ENCODE results near the gene MAG. TPM values are rescaled to one million over a fixed set of nuclear protein-coding genes. Genes with fewer than 3 reads are reported as not detected.

Gene MAG
- total RNA-seq, 1 experiment from 2014 or later = 0.17 TPM

GRCh38 chr19:35306473-35307246 is 14.7 kb downstream of the MAG start:
- no peaks in the 10 kb centered on the region for H3K9me3 ChIP-seq (ENCODE audit: control insufficient read depth in 1 of 2, insufficient read depth in 1 of 2, low read depth in 1 of 2, low read length in 2 of 2)
- no peak overlapping the region for H3K27ac ChIP-seq (ENCODE audit: low read depth, low read length)
- H3K36me3 ChIP-seq (ENCODE audit: control insufficient read depth in 1 of 2, insufficient read depth in 2 of 2, low read length in 2 of 2) = no peaks in the 10 kb centered on the region
- no TSS peak for BruUV-seq (replicated peaks)
- H3K4me2 ChIP-seq (ENCODE audit: low read length) = no peak overlapping the region
- no peak overlapping the region for H3K9ac ChIP-seq (ENCODE audit: low read length)
- ChIA-PET RAD21 (ENCODE audit: low non-redundant PET in 1 of 2, low total read pairs in 2 of 2, uncharacterized antibody in 2 of 2, unreplicated experiment in 2 of 2) (no interaction called here), POLR2A (interaction anchor here (0.8 kb wide), 1 partner anchor 12 kb away, joined by 3 read pairs; no protein-coding TSS in a partner anchor), CTCF (interaction anchor here (1.6 kb wide), 1 partner anchor 9 kb away, joined by 4 read pairs; no protein-coding TSS in a partner anchor)
- H2AFZ ChIP-seq (ENCODE audit: low read depth, low read length, poor library complexity, severe bottlenecking) = no peak overlapping the region
- H3K9me2 ChIP-seq (ENCODE audit: insufficient read depth) = no peaks in the 10 kb centered on the region
- H3K4me3 ChIP-seq (replicated peaks in 1 of 2; ENCODE audit: low read depth in 1 of 2, low read length in 2 of 2) = no peak overlapping the region
- no peaks in the 10 kb centered on the region for H4K20me1 ChIP-seq (ENCODE audit: insufficient read depth)
- no peak for DNase-seq (ENCODE audit: low read depth, low spot score)
- peaks cover 0 to 20% of the 10 kb centered on the region in 2 experiments; a peak in 1 of 4 replicates for H3K4me1 ChIP-seq (ENCODE audit: control insufficient read depth in 1 of 2, insufficient read depth in 2 of 2, low read length in 2 of 2)
- TF ChIP-seq FOSL1 (IDR thresholded peaks at IDR 0.05; ENCODE audit: low read depth) = no peak
- peak; percentile 21 to 71 (median 49); a peak in 4 of 6 replicates for TF ChIP-seq CTCF (IDR thresholded peaks at IDR 0.05 in 2 of 3, conservative IDR thresholded peaks at IDR 0.05 in 1 of 3; ENCODE audit: borderline replicate concordance in 1 of 3, insufficient read depth in 1 of 3, low read depth in 2 of 3, low read length in 2 of 3)
- intact Hi-C loops (cut with micrococcal nuclease) = no loop called here
- ATAC-seq = peak; percentile 80
- H3K27me3 ChIP-seq (ENCODE audit: insufficient read depth, low read length) = no peaks in the 10 kb centered on the region
- no peaks in the 10 kb centered on the region for H3K79me2 ChIP-seq (ENCODE audit: insufficient read depth, low read length)

GRCh38 chr19:35307931-35308330 is 16.0 kb downstream of the MAG start:
- Histone ChIP-seq H3K9me2 (ENCODE audit: insufficient read depth) (no peaks in the 10 kb centered on the region), H3K4me3 (replicated peaks in 1 of 2; ENCODE audit: low read depth in 1 of 2, low read length in 2 of 2) (no peak overlapping the region), H3K9me3 (ENCODE audit: control insufficient read depth in 1 of 2, insufficient read depth in 1 of 2, low read depth in 1 of 2, low read length in 2 of 2) (no peaks in the 10 kb centered on the region), H3K27me3 (ENCODE audit: insufficient read depth, low read length) (no peaks in the 10 kb centered on the region), H3K9ac (ENCODE audit: low read length) (no peak overlapping the region), H3K36me3 (ENCODE audit: control insufficient read depth in 1 of 2, insufficient read depth in 2 of 2, low read length in 2 of 2) (no peaks in the 10 kb centered on the region), H3K4me1 (ENCODE audit: control insufficient read depth in 1 of 2, insufficient read depth in 2 of 2, low read length in 2 of 2) (peaks cover 0 to 20% of the 10 kb centered on the region in 2 experiments; a peak in 1 of 4 replicates), H3K27ac (ENCODE audit: low read depth, low read length) (no peak overlapping the region), H3K79me2 (ENCODE audit: insufficient read depth, low read length) (no peaks in the 10 kb centered on the region), H3K4me2 (ENCODE audit: low read length) (no peak overlapping the region), H4K20me1 (ENCODE audit: insufficient read depth) (no peaks in the 10 kb centered on the region), H2AFZ (ENCODE audit: low read depth, low read length, poor library complexity, severe bottlenecking) (no peak overlapping the region)
- no peak for DNase-seq (ENCODE audit: low read depth, low spot score)
- ChIA-PET CTCF (no interaction called here), POLR2A (no interaction called here), RAD21 (ENCODE audit: low non-redundant PET in 1 of 2, low total read pairs in 2 of 2, uncharacterized antibody in 2 of 2, unreplicated experiment in 2 of 2) (no interaction called here)
- intact Hi-C loops (cut with micrococcal nuclease) = no loop called here
- BruUV-seq (replicated peaks) = no TSS peak
- ATAC-seq = no peak
- TF ChIP-seq ATF3 (IDR thresholded peaks at IDR 0.05) (no peak), ZNF274 (IDR thresholded peaks at IDR 0.05; ENCODE audit: low read depth, low read length) (no peak), TCF7L2 (IDR thresholded peaks at IDR 0.05; ENCODE audit: borderline replicate concordance, extremely low read depth, insufficient read depth, insufficient read length) (no peak), CTCF (IDR thresholded peaks at IDR 0.05 in 2 of 3, conservative IDR thresholded peaks at IDR 0.05 in 1 of 3; ENCODE audit: borderline replicate concordance in 1 of 3, insufficient read depth in 1 of 3, low read depth in 2 of 3, low read length in 2 of 3) (no peak), EGR1 (IDR thresholded peaks at IDR 0.05; ENCODE audit: low read depth) (no peak), CBX3 (IDR thresholded peaks at IDR 0.05; ENCODE audit: low read depth) (no peak), SRF (IDR thresholded peaks at IDR 0.05; ENCODE audit: low read depth) (no peak), EZH2 (IDR thresholded peaks at IDR 0.05) (no peak), YY1 (IDR thresholded peaks at IDR 0.05; ENCODE audit: extremely low read depth, insufficient replicate concordance, low read depth, low read length) (no peak), CEBPB (IDR thresholded peaks at IDR 0.05; ENCODE audit: low read depth) (no peak), SP1 (IDR thresholded peaks at IDR 0.05; ENCODE audit: low read depth) (no peak), MAX (IDR thresholded peaks at IDR 0.05) (no peak), SIN3A (IDR thresholded peaks at IDR 0.05; ENCODE audit: low read depth) (no peak), POLR2A (IDR thresholded peaks at IDR 0.05; ENCODE audit: borderline replicate concordance, extremely low read depth, insufficient read depth, insufficient read length) (no peak)

Measured in HCT116 (cell line).